ENCODE data around the gene GALNT9. TPM values are rescaled to one million over a fixed set of nuclear protein-coding genes. Genes with fewer than 3 reads are reported as not detected.

GALNT9 gene
- total and polyA plus RNA-seq, 7 experiments from 2014 or later = not detected

- H3K4me1 ChIP-seq (ENCODE audit: control insufficient read depth in 2 of 2, insufficient read depth in 2 of 2, low read length in 2 of 2) = no peaks in the 10 kb centered on the region
- H3K27me3 ChIP-seq (ENCODE audit: control insufficient read depth in 2 of 2, insufficient read depth in 2 of 2, low read length in 2 of 2) = no peaks in the 10 kb centered on the region
- H3K27me3 Mint-ChIP-seq = peaks cover 0 to 4% (median 0%) of the 10 kb centered on the region in 5 donors
- no peaks in the 10 kb centered on the region for H3K36me3 Mint-ChIP-seq
- no peak overlapping the region for H3K4me3 Mint-ChIP-seq
- peaks cover 0 to 7% (median 0%) of the 10 kb centered on the region in 11 donors for H3K9me3 Mint-ChIP-seq
- ATAC-seq (no peak), DNase-seq (no peak)
- peaks cover 0 to 10% (median 7%) of the 10 kb centered on the region in 7 donors for H3K4me1 Mint-ChIP-seq
- peak overlapping the region in 1 of 9 donors; percentile 62 for H3K27ac Mint-ChIP-seq
- no peak overlapping the region for H3K27ac ChIP-seq (ENCODE audit: low read depth, low read length)
- no peaks in the 10 kb centered on the region for H3K9me3 ChIP-seq (ENCODE audit: control insufficient read depth in 2 of 3, low read length in 3 of 3)
- ChIA-PET POLR2A (no interaction called here), CTCF (no interaction called here)
- no peak overlapping the region for H3K4me3 ChIP-seq (ENCODE audit: low read length)
- intact Hi-C loops (cut with micrococcal nuclease) = no loop called here
- no peaks in the 10 kb centered on the region for H3K36me3 ChIP-seq (ENCODE audit: control insufficient read depth in 2 of 3, insufficient read depth in 3 of 3, low read length in 3 of 3)
Measured at GRCh38 chr12:132238488-132238854, 90.9 kb downstream of the GALNT9 start.

GRCh38 chr12:132237772-132238487 lies 91.5 kb downstream of the GALNT9 start:
- Mint-ChIP-seq H3K27ac (peak overlapping the region in 1 of 9 donors; percentile 23), H3K36me3 (no peaks in the 10 kb centered on the region)
- POLR2A ChIA-PET = no interaction called here

GRCh38 chr12:132236930-132237771 lies 92.2 kb downstream of the GALNT9 start:
- Mint-ChIP-seq H3K36me3 (no peaks in the 10 kb centered on the region), H3K4me3 (no peak overlapping the region), H3K27ac (peak overlapping the region in 3 of 9 donors; percentile 43 to 52 (median 47)), H3K9me3 (peaks cover 0 to 7% (median 0%) of the 10 kb centered on the region in 11 donors), H3K4me1 (peaks cover 0 to 10% (median 5%) of the 10 kb centered on the region in 7 donors), H3K27me3 (no peaks in the 10 kb centered on the region)
- no peaks in the 10 kb centered on the region for H3K9me3 ChIP-seq (ENCODE audit: control insufficient read depth in 2 of 3, low read length in 3 of 3)
- no peaks in the 10 kb centered on the region for H3K4me1 ChIP-seq (ENCODE audit: control insufficient read depth in 2 of 2, insufficient read depth in 2 of 2, low read length in 2 of 2)
- intact Hi-C loops (cut with micrococcal nuclease) = no loop called here
- ChIA-PET CTCF (no interaction called here), POLR2A (no interaction called here)
- no peaks in the 10 kb centered on the region for H3K27me3 ChIP-seq (ENCODE audit: control insufficient read depth in 2 of 2, insufficient read depth in 2 of 2, low read length in 2 of 2)
- no peak for DNase-seq
- ATAC-seq = peak; percentile 26
- H3K4me3 ChIP-seq (ENCODE audit: low read length) = no peak overlapping the region
- no peaks in the 10 kb centered on the region for H3K36me3 ChIP-seq (ENCODE audit: control insufficient read depth in 2 of 3, insufficient read depth in 3 of 3, low read length in 3 of 3)
- H3K27ac ChIP-seq (ENCODE audit: low read depth, low read length) = no peak overlapping the region

More at GRCh38 chr12:132237772-132238487, 91.5 kb downstream of the GALNT9 start:
- no peaks in the 10 kb centered on the region for H3K27me3 Mint-ChIP-seq
- Histone ChIP-seq H3K27me3 (ENCODE audit: control insufficient read depth in 2 of 2, insufficient read depth in 2 of 2, low read length in 2 of 2) (no peaks in the 10 kb centered on the region), H3K4me1 (ENCODE audit: control insufficient read depth in 2 of 2, insufficient read depth in 2 of 2, low read length in 2 of 2) (no peaks in the 10 kb centered on the region), H3K27ac (ENCODE audit: low read depth, low read length) (no peak overlapping the region), H3K9me3 (ENCODE audit: control insufficient read depth in 2 of 3, low read length in 3 of 3) (no peaks in the 10 kb centered on the region), H3K4me3 (ENCODE audit: low read length) (no peak overlapping the region), H3K36me3 (ENCODE audit: control insufficient read depth in 2 of 3, insufficient read depth in 3 of 3, low read length in 3 of 3) (no peaks in the 10 kb centered on the region)
- H3K4me1 Mint-ChIP-seq = peaks cover 0 to 10% (median 5%) of the 10 kb centered on the region in 7 donors
- CTCF ChIA-PET = no interaction called here
- no peak for ATAC-seq
- DNase-seq = no peak
- intact Hi-C loops (cut with micrococcal nuclease) = no loop called here
- H3K9me3 Mint-ChIP-seq = peaks cover 0 to 7% (median 0%) of the 10 kb centered on the region in 11 donors
- H3K4me3 Mint-ChIP-seq = no peak overlapping the region

- ATAC-seq (no peak), DNase-seq (no peak)
- no peaks in the 10 kb centered on the region for H3K27me3 ChIP-seq (ENCODE audit: control insufficient read depth in 2 of 2, insufficient read depth in 2 of 2, low read length in 2 of 2)
- H3K9me3 Mint-ChIP-seq = peaks cover 0 to 7% (median 0%) of the 10 kb centered on the region in 11 donors
- intact Hi-C loops (cut with micrococcal nuclease) = no loop called here
- no peak overlapping the region for H3K4me3 ChIP-seq (ENCODE audit: low read length)
- no peaks in the 10 kb centered on the region for H3K4me1 ChIP-seq (ENCODE audit: control insufficient read depth in 2 of 2, insufficient read depth in 2 of 2, low read length in 2 of 2)
- peaks cover 0 to 10% (median 5%) of the 10 kb centered on the region in 7 donors for H3K4me1 Mint-ChIP-seq
- no peaks in the 10 kb centered on the region for H3K36me3 Mint-ChIP-seq
- no peak overlapping the region for H3K27ac ChIP-seq (ENCODE audit: low read depth, low read length)
- no peaks in the 10 kb centered on the region for H3K27me3 Mint-ChIP-seq
- H3K27ac Mint-ChIP-seq = peak overlapping the region in 1 of 9 donors; percentile 47
- CTCF ChIA-PET = no interaction called here
- no peaks in the 10 kb centered on the region for H3K36me3 ChIP-seq (ENCODE audit: control insufficient read depth in 2 of 3, insufficient read depth in 3 of 3, low read length in 3 of 3)
- POLR2A ChIA-PET = no interaction called here
- H3K4me3 Mint-ChIP-seq = no peak overlapping the region
- H3K9me3 ChIP-seq (ENCODE audit: control insufficient read depth in 2 of 3, low read length in 3 of 3) = no peaks in the 10 kb centered on the region
Measured at GRCh38 chr12:132236129-132236929, 93.1 kb downstream of the GALNT9 start.

GRCh38 chr12:132235116-132235820 lies 94.1 kb downstream of the GALNT9 start:
- H3K9me3 ChIP-seq (ENCODE audit: control insufficient read depth in 2 of 3, low read length in 3 of 3) = no peaks in the 10 kb centered on the region
- intact Hi-C loops (cut with micrococcal nuclease) = no loop called here

GRCh38 chr12:132230381-132230780 lies 99.0 kb downstream of the GALNT9 start:
- H3K27ac ChIP-seq (ENCODE audit: low read depth, low read length) = no peak overlapping the region
- H3K9me3 ChIP-seq (ENCODE audit: control insufficient read depth in 2 of 3, low read length in 3 of 3) = no peaks in the 10 kb centered on the region
- H3K4me1 Mint-ChIP-seq = no peaks in the 10 kb centered on the region
- ATAC-seq (no peak), DNase-seq (no peak)
- H3K9me3 Mint-ChIP-seq = peaks cover 0 to 2% (median 0%) of the 10 kb centered on the region in 11 donors
- peaks cover 0 to 3% of the 10 kb centered on the region in 2 donors for H3K27me3 ChIP-seq (ENCODE audit: control insufficient read depth in 2 of 2, insufficient read depth in 2 of 2, low read length in 2 of 2)
- H3K4me3 ChIP-seq (ENCODE audit: low read length) = no peak overlapping the region
- no peak overlapping the region for H3K27ac Mint-ChIP-seq
- H3K36me3 Mint-ChIP-seq = no peaks in the 10 kb centered on the region
- no peak overlapping the region for H3K4me3 Mint-ChIP-seq
- POLR2A ChIA-PET = no interaction called here
- intact Hi-C loops (cut with micrococcal nuclease) = no loop called here
- peaks cover 0 to 18% (median 3%) of the 10 kb centered on the region in 5 donors for H3K27me3 Mint-ChIP-seq
- H3K36me3 ChIP-seq (ENCODE audit: control insufficient read depth in 2 of 3, insufficient read depth in 3 of 3, low read length in 3 of 3) = no peaks in the 10 kb centered on the region
- H3K4me1 ChIP-seq (ENCODE audit: control insufficient read depth in 2 of 2, insufficient read depth in 2 of 2, low read length in 2 of 2) = no peaks in the 10 kb centered on the region
- CTCF ChIA-PET = no interaction called here

More at GRCh38 chr12:132235116-132235820, 94.1 kb downstream of the GALNT9 start:
- ChIA-PET CTCF (no interaction called here), POLR2A (no interaction called here)
- H3K4me3 ChIP-seq (ENCODE audit: low read length) = no peak overlapping the region
- DNase-seq (no peak), ATAC-seq (peak; percentile 31)
- Mint-ChIP-seq H3K4me3 (no peak overlapping the region), H3K4me1 (peaks cover 0 to 10% (median 5%) of the 10 kb centered on the region in 7 donors), H3K9me3 (peaks cover 0 to 7% (median 0%) of the 10 kb centered on the region in 11 donors), H3K36me3 (no peaks in the 10 kb centered on the region), H3K27ac (peak overlapping the region in 1 of 9 donors; percentile 78), H3K27me3 (no peaks in the 10 kb centered on the region)
- no peaks in the 10 kb centered on the region for H3K27me3 ChIP-seq (ENCODE audit: control insufficient read depth in 2 of 2, insufficient read depth in 2 of 2, low read length in 2 of 2)
- no peaks in the 10 kb centered on the region for H3K4me1 ChIP-seq (ENCODE audit: control insufficient read depth in 2 of 2, insufficient read depth in 2 of 2, low read length in 2 of 2)
- H3K36me3 ChIP-seq (ENCODE audit: control insufficient read depth in 2 of 3, insufficient read depth in 3 of 3, low read length in 3 of 3) = no peaks in the 10 kb centered on the region
- no peak overlapping the region for H3K27ac ChIP-seq (ENCODE audit: low read depth, low read length)

Data from naive thymus-derived CD4-positive, alpha-beta T cell (primary cell).